Activated T-cell treated with anti-CD3 and anti-CD28 coated beads for 4 hours (primary cell): ENCODE data around the gene ASPHD1.
"Not testable (repeated sequence)": the region's sequence is repeated elsewhere in the genome, so short reads cannot be mapped to it uniquely, and the experiment has no call there.

ENCODE experiments used
- DNase-seq: peaks from one replicate; pipeline ENCODE4 v3.0.0-alpha.2; 2020

ASPHD1 gene

GRCh38 chr16:29877266-29877961 is 22.9 kb upstream of the ASPHD1 start:
- no peak for DNase-seq

DNA sequence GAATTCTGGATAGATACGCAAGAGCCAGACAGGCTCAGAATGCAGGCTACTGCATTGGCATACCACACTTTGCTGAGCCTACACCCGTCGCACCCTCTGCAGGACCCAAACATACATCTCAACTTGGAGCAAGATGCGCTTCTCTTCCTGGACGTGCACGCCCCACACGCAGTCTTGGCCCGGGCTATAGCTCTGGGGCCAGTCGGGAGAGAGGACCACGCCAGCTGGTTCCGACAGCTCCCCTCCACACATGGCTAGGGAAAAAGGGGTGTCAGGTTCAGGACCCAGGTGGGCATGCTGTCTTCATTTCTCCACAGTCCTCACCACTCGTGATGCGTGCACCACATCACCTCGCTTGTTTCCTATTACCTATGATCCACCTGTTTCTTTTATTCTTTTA is 22.1 kb upstream of the ASPHD1 start:
- no peak for DNase-seq

GRCh38 chr16:29881050-29881449 is 19.2 kb upstream of the ASPHD1 start:
- no peak for DNase-seq

GRCh38 chr16:29883987-29884386 is 16.3 kb upstream of the ASPHD1 start:
- no peak for DNase-seq

GRCh38 chr16:29889372-29889771 is 10.9 kb upstream of the ASPHD1 start:
- DNase-seq = not testable (repeated sequence)

- DNase-seq = no peak
These were observed 8.5 kb upstream of the ASPHD1 start for GRCh38 chr16:29891525-29892457.

DNA sequence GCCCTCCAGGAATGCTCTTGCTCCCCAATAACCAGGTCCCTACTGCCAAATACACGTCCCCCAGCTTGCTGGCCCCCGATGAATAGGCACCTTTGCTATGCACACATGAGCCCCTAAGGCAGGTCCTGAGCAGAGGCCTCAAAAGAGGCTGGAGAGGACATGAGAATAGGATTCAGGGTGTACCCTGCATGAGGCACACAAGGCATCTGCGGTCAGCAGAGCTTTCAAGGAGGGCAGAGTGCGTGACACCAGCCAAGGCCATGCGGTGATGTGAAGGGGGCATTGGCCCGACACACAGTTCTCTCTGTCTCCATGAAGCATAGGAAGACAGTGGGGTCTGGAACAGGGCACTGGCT is 7.9 kb upstream of the ASPHD1 start:
- no peak for DNase-seq

DNA sequence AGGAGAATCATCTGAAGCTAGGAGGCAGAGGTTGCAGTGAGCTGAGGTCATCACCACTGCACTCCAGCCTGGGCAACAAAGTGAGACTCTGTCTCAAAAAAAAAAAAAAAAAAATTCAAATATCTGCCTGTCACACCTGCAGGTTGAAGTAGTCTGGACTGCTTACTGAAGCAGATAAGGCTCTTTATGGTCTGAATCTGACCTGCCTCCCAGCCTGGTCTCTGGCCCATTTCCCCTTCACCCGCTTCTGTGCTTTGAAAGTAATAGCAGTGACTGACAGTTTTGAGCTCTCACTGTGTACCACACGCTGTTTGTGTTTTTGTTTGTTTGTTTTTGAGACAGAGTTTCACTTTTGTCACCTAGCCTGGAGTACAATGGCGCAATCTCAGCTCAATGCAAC is 6.7 kb upstream of the ASPHD1 start:
- no peak for DNase-seq

- no peak for DNase-seq
These were observed 5.9 kb upstream of the ASPHD1 start for GRCh38 chr16:29894352-29894751.

- no peak for DNase-seq
These were observed 3.4 kb upstream of the ASPHD1 start for GRCh38 chr16:29896841-29897240.

GRCh38 chr16:29897333-29897732 is 3.0 kb upstream of the ASPHD1 start:
- no peak for DNase-seq

DNA sequence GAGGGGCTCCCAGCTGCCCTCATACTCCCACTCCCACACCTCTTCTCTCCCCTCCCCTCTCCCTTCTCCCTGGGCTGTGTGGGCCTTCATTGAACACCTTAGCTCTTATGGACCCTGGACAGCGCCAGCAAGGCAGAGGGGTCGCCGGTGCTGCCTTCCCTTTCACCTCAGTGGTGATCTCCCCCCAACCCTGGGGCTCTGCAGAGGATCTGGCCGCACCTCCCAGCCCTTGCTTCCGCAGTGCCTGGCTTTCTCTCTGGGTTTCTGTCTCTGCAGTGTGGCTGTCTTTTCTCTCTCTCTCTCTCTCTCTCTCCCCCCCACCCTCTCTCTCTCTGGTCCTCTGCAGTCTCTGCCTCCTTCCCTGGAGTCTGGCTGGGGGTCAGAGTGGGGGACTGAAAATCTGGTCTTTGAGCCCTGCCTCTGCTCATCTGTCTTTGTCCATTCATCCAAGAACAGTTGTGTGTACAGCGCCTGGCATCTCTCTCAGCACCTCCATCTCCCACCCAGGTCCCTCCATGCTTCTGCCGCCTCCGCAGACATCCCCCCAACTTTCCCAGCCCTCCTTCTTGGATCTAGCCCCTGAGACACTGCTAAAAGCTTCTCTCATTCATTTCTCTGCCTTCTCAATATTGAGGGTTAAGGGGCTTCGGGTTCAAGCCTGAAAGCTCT is 2.0 kb upstream of the ASPHD1 start:
- no peak for DNase-seq

- no peak for DNase-seq
These were observed 1.3 kb upstream of the ASPHD1 start for GRCh38 chr16:29898804-29899515.

- peak; percentile 60 for DNase-seq
These were observed 679 bp upstream of the ASPHD1 start, which contains the start of gene SEZ6L2 for GRCh38 chr16:29899516-29900101. SEZ6L2 (minus strand) TSS chr16:29899550; CDS start chr16:29899019, 531 bp downstream.

GRCh38 chr16:29900888-29901606 is 759 bp downstream of the ASPHD1 start:
- no peak for DNase-seq

DNA sequence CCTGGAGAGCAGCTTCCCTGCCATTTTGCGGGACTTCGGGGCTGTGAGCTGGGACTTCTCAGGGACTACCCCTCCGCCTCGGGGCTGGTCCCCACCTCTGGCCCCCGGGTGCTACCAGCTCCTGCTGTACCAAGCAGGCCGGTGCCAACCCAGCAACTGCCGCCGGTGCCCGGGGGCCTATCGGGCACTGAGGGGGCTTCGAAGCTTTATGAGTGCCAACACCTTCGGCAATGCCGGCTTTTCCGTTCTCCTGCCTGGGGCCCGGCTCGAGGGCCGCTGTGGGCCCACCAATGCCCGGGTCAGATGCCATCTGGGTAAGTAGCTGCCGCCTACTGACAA is 1.3 kb downstream of the ASPHD1 start:
- no peak for DNase-seq

GRCh38 chr16:29903590-29903989 is 3.3 kb downstream of the ASPHD1 start:
- no peak for DNase-seq

- DNase-seq = no peak
These were observed 4.7 kb downstream of the ASPHD1 start for GRCh38 chr16:29904947-29905346.

- DNase-seq = no peak
These were observed 5.4 kb downstream of the ASPHD1 start for GRCh38 chr16:29905668-29906067.

GRCh38 chr16:29906520-29907244 is 6.4 kb downstream of the ASPHD1 start:
- DNase-seq = no peak

- DNase-seq = no peak
These were observed 7.7 kb downstream of the ASPHD1 start for GRCh38 chr16:29907973-29908372.
